ENCODE results near the gene IL21.

IL21 gene

DNA sequence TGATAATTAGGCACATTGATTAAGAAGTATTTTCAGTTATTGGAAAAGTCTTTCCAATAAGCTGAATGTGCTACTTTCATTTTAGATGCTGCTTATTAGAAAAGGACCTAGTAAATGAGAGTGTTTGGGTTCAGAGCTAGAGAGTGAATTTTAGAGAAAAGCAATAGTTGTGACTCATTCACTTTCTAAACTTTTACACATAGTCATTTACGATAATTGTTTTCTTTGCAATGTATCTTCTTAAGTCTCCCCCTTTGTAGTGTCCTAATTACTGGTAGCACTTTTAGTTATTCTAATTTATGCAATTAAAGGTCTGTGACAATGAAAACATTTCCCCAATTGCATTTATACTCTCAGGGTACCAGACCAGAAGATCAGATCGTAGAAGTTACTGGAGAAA is 1.3 kb downstream of the IL21 start:
- H3K4me3 ChIP-seq (replicated peaks; ENCODE audit: low read depth, low read length), result no peak overlapping the region
- no peaks in the 10 kb centered on the region for H3K27me3 ChIP-seq (replicated peaks; ENCODE audit: control insufficient read depth, insufficient read depth, low read length)
- TF ChIP-seq, protein P1, sequence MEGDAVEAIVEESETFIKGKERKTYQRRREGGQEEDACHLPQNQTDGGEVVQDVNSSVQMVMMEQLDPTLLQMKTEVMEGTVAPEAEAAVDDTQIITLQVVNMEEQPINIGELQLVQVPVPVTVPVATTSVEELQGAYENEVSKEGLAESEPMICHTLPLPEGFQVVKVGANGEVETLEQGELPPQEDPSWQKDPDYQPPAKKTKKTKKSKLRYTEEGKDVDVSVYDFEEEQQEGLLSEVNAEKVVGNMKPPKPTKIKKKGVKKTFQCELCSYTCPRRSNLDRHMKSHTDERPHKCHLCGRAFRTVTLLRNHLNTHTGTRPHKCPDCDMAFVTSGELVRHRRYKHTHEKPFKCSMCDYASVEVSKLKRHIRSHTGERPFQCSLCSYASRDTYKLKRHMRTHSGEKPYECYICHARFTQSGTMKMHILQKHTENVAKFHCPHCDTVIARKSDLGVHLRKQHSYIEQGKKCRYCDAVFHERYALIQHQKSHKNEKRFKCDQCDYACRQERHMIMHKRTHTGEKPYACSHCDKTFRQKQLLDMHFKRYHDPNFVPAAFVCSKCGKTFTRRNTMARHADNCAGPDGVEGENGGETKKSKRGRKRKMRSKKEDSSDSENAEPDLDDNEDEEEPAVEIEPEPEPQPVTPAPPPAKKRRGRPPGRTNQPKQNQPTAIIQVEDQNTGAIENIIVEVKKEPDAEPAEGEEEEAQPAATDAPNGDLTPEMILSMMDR (IDR thresholded peaks at IDR 0.05; ENCODE audit: insufficient read depth, low read length, poor library complexity, severe bottlenecking), result no peak
- DNase-seq (ENCODE audit: extremely low read depth, insufficient read length), result no peak
- no peaks in the 10 kb centered on the region for H3K36me3 ChIP-seq (ENCODE audit: control insufficient read depth, insufficient read depth, low read length)

DNA sequence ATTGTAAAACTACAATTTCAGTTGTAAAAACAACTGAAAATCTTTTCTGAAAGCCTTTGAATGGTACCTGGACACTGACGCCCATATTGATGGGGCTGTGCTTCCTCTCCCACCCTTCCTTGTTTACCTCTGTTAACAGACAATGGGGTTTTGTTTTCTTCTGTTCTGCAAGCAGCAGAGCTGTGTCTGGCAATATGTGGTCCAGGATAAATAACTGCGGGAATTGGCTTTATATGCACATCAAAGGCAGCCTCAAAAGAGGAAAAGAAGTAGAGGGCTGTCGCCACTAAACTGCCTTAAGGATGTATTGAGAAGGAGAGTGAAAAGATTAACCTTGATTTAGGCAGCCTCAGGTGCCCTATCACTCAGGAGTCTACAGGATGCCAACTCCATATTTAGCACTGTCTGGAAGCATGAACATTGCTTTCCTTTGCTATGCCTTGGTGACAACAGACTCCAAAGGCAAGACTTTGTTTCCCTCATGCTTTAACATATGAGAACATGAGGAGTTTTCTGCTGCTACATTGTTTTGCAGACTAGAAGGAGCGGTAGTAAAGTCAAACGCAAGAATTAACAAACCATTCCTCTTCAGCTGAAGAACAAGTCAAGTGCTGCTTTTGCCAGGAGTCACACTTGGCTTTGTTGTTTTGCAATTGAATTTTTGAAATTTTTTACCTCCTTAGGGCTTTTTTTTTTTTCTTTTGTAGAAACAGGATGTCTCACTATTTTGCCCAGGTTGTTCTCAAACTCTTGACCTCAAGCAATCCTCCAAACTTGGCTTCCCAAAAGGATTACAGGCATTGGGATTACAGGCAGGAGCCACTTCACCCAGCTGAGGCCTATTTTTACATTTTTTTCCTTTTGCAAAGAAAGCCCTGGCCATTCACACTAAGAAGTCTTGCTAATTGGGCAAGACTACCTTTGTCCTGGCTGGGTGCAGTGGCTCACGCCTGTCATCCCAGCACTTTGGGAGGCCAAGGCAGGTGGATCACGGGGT is 3.0 kb downstream of the IL21 start:
- no peak for DNase-seq (ENCODE audit: extremely low read depth, insufficient read length)
- H3K27me3 ChIP-seq (replicated peaks; ENCODE audit: control insufficient read depth, insufficient read depth, low read length), result no peaks in the 10 kb centered on the region
- no peak overlapping the region for H3K4me3 ChIP-seq (replicated peaks; ENCODE audit: low read depth, low read length)
- TF ChIP-seq, protein P1 (IDR thresholded peaks at IDR 0.05; ENCODE audit: insufficient read depth, low read length, poor library complexity, severe bottlenecking), result no peak
- H3K36me3 ChIP-seq (ENCODE audit: control insufficient read depth, insufficient read depth, low read length), result no peaks in the 10 kb centered on the region

DNA sequence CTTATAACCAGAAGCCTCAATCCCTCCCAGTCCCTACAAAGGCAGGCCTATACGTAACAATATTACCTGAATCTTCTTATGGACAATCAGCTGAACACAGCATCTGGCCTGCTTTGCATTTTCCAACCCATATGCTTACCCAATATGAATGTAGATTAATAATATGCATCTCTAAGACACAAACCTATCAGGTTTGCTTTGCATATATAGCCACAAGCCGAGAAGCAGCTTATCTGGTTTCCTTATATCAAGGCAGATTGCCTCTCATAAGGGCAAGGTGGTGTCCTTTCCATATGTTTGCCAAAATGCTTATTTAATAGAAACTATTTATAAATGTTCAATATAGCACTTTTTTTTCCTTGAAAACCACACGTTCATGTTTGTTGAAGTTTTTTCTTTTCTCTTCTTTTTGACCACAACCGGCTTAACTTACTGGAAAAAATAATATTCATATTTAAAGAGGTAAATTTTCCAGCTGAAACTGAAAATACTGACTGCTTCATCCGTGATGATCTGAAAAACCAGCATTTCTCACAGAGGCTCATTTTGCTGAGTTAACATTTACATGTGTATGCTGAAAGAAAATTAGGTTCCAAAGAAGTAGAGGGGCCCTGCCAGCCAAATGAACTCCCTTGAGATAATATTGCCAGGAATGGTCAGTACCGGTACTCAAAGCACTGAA is 3.8 kb downstream of the IL21 start:
- DNase-seq (ENCODE audit: extremely low read depth, insufficient read length), result no peak
- Histone ChIP-seq H3K27me3 (replicated peaks; ENCODE audit: control insufficient read depth, insufficient read depth, low read length) (no peaks in the 10 kb centered on the region), H3K36me3 (ENCODE audit: control insufficient read depth, insufficient read depth, low read length) (no peaks in the 10 kb centered on the region), H3K4me3 (replicated peaks; ENCODE audit: low read depth, low read length) (no peak overlapping the region)
- TF ChIP-seq, protein P1 (IDR thresholded peaks at IDR 0.05; ENCODE audit: insufficient read depth, low read length, poor library complexity, severe bottlenecking), result no peak

DNA sequence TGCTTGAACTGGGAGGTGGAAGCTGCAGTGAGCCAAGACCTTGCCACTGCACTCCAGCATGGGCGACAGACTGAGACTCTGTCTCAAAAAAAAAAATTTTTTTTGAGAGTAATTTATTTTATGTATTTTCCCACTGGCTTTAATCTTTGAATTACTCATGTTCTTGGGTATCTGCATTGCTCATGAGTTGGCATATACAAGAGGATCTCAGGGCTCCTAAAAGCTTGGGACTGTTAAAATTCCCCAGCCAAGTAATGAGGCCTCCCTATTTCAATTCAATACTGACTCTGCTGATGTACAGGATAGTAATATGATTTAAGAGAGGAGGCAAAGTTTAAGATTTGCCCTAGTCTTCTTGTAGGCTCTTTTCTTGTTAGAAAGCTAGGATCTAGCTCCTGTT is 6.2 kb downstream of the IL21 start:
- TF ChIP-seq, protein P1 (IDR thresholded peaks at IDR 0.05; ENCODE audit: insufficient read depth, low read length, poor library complexity, severe bottlenecking), result no peak
- no peak for DNase-seq (ENCODE audit: extremely low read depth, insufficient read length)
- Histone ChIP-seq H3K36me3 (ENCODE audit: control insufficient read depth, insufficient read depth, low read length) (no peaks in the 10 kb centered on the region), H3K27me3 (replicated peaks; ENCODE audit: control insufficient read depth, insufficient read depth, low read length) (no peaks in the 10 kb centered on the region), H3K4me3 (replicated peaks; ENCODE audit: low read depth, low read length) (no peak overlapping the region)

DNA sequence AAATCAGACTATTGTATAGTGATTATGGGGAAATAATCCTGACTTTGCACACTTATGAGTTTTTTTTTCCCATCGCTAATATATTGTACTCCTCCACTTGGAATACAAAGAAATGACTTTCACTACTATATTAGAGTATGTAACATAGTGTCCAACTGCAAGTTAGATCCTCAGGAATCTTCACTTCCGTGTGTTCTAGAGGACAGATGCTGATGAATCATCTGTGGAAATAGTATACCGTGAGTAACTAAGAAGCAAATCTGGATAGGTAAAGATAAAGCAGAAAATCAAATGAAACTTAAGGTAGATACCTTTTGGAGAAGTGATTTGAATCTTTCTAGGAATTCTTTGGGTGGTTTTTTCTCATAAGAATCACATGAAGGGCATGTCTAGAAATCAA is 8.3 kb downstream of the IL21 start:
- Histone ChIP-seq H3K4me3 (replicated peaks; ENCODE audit: low read depth, low read length) (no peak overlapping the region), H3K36me3 (ENCODE audit: control insufficient read depth, insufficient read depth, low read length) (no peaks in the 10 kb centered on the region), H3K27me3 (replicated peaks; ENCODE audit: control insufficient read depth, insufficient read depth, low read length) (no peaks in the 10 kb centered on the region)
- TF ChIP-seq, protein P1 (IDR thresholded peaks at IDR 0.05; ENCODE audit: insufficient read depth, low read length, poor library complexity, severe bottlenecking), result no peak
- DNase-seq (ENCODE audit: extremely low read depth, insufficient read length), result no peak

All from GM06990 (cell line).